Gastrocnemius medialis (tissue), 4 donors: ENCODE measurements around the gene ZNF587B. TPM values are rescaled to one million over a fixed set of nuclear protein-coding genes. Genes with fewer than 3 reads are reported as not detected.
"Not testable (repeated sequence)": the region's sequence is repeated elsewhere in the genome, so short reads cannot be mapped to it uniquely, and the experiment has no call there.

Experiments used
- ATAC-seq, 2 donors: fragments of 150-250 bp; one replicate each; pipeline ENCODE4 v1.9.1; 2016
- DNase-seq, 2 donors: peaks; one replicate each; pipeline ENCODE4 v3.0.0-alpha.2; 2019
- H3K27ac ChIP-seq, 4 donors: fragments of 200-600 bp; sonication (generic); 1 replicate in 1 of 4; 2 replicates in 3 of 4; pipeline ENCODE4 v1.5.1; 2016 to 2018; ENCODE audit warnings: mild to moderate bottlenecking in 2 of 4, moderate library complexity in 1 of 4
- H3K27me3 ChIP-seq, 3 donors: fragments of 200-600 bp; sonication (generic) in 2 of 3; 1 replicate in 1 of 3; 2 replicates in 2 of 3; pipeline versions ENCODE4 v1.5.1 to v1.6.0; 2016 to 2019; ENCODE audit warnings: mild to moderate bottlenecking in 1 of 3, moderate library complexity in 1 of 3
- H3K36me3 ChIP-seq, 2 donors: fragments of 200-600 bp; sonication (generic) in 1 of 2; one replicate each; pipeline ENCODE4 v1.5.1; 2017 to 2018
- H3K4me1 ChIP-seq, 2 donors: fragments of 200-600 bp; sonication (generic) in 1 of 2; one replicate each; pipeline ENCODE4 v1.5.1; 2016 to 2017; ENCODE audit warnings: mild to moderate bottlenecking in 2 of 2
- H3K4me3 ChIP-seq, 4 donors: fragments of 200-600 bp; sonication (generic) in 3 of 4; 1 replicate in 1 of 4; 2 replicates in 3 of 4; pipeline ENCODE4 v1.5.1; 2016 to 2019; ENCODE audit warnings: mild to moderate bottlenecking in 2 of 4
- H3K9me3 ChIP-seq, 3 donors: fragments of 200-600 bp; sonication (generic) in 2 of 3; 1 replicate in 1 of 3; 2 replicates in 2 of 3; pipeline ENCODE4 v1.5.1; 2016 to 2019
- CTCF ChIP-seq, 5 experiments: fragments of 450-650 bp in 3 of 5; fragments of 200-600 bp in 2 of 5; sonication (generic) in 2 of 5; IDR thresholded peaks in 4 of 5; conservative IDR thresholded peaks in 1 of 5; 1 replicate in 4 of 5; 2 replicates in 1 of 5; pipeline ENCODE4 v1.5.1; 2016 to 2019; ENCODE audit warnings: antibody characterized with exemption in 5 of 5, mild to moderate bottlenecking in 3 of 5, moderate library complexity in 3 of 5
- POLR2A ChIP-seq, 2 donors: fragments of 450-650 bp; IDR thresholded peaks; one replicate each; pipeline ENCODE4 v1.6.1; 2017; ENCODE audit warnings: antibody characterized with exemption in 2 of 2, mild to moderate bottlenecking in 2 of 2, moderate library complexity in 2 of 2
- in situ Hi-C, 4 donors: fragments of 200-750 bp; cut with MboI; loops; one replicate each; pipeline versions ENCODE4 v1.15.0 to v1.8.0; 2017; ENCODE audit warnings: low sequenced_read_pairs in 4 of 4
- intact Hi-C: fragments of 100-400 bp; cut with DNase I; formaldehyde crosslinking; loops from one replicate; pipeline ENCODE4 v1.15.1; 2023; ENCODE audit warnings: low total_unique reads
- total RNA-seq, 4 donors: library from RNA; depleted of rRNA; stranded (reverse); fragments of >200 nt; gene quantifications; one replicate each; pipeline versions ENCODE4 v1.1.0 to v1.2.3, GENCODE V29; 2016

Gene ZNF587B
- total RNA-seq, 4 donors from 2014 or later = 2.1 to 9.6 (median 6.3) TPM

- in situ Hi-C loops (no loop called here), intact Hi-C loops (no loop called here)
- peaks cover 2 to 49% of the 10 kb centered on the region in 2 donors for H3K36me3 ChIP-seq
- no peak overlapping the region for H3K4me3 ChIP-seq
- no peak overlapping the region for H3K27ac ChIP-seq
- no peak for ATAC-seq
- peaks cover 0 to 26% (median 4%) of the 10 kb centered on the region in 3 donors for H3K9me3 ChIP-seq
- H3K4me1 ChIP-seq = no peaks in the 10 kb centered on the region
- DNase-seq = no peak
- TF ChIP-seq CTCF (IDR thresholded peaks at IDR 0.05 in 4 of 5, conservative IDR thresholded peaks at IDR 0.05 in 1 of 5) (no peak), POLR2A (IDR thresholded peaks at IDR 0.05) (no peak)
- H3K27me3 ChIP-seq = no peaks in the 10 kb centered on the region
Measured at GRCh38 chr19:57870225-57870624, 40.1 kb downstream of the ZNF587B start.

- in situ Hi-C loops = no loop called here
- Histone ChIP-seq H3K27ac (no peak overlapping the region), H3K36me3 (peaks cover 2 to 32% of the 10 kb centered on the region in 2 donors), H3K27me3 (no peaks in the 10 kb centered on the region), H3K4me3 (peak overlapping the region in 1 of 4 donors; percentile 4), H3K4me1 (no peaks in the 10 kb centered on the region), H3K9me3 (peaks cover 0 to 26% (median 4%) of the 10 kb centered on the region in 3 donors)
- ATAC-seq (no peak), DNase-seq (no peak)
- TF ChIP-seq POLR2A (IDR thresholded peaks at IDR 0.05) (no peak), CTCF (IDR thresholded peaks at IDR 0.05 in 4 of 5, conservative IDR thresholded peaks at IDR 0.05 in 1 of 5) (no peak)
- intact Hi-C loops = no loop called here
Measured at GRCh38 chr19:57872450-57872849, 42.4 kb downstream of the ZNF587B start.

- H3K4me3 ChIP-seq, H3K27me3 ChIP-seq, H3K4me1 ChIP-seq, intact Hi-C loops, H3K27ac ChIP-seq, ATAC-seq, in situ Hi-C loops, DNase-seq: not testable (repeated sequence)
- Histone ChIP-seq H3K9me3 (peaks cover 0 to 26% (median 4%) of the 10 kb centered on the region in 3 donors), H3K36me3 (peaks cover 0 to 27% of the 10 kb centered on the region in 2 donors)
Measured at GRCh38 chr19:57873883-57874799, 44.0 kb downstream of the ZNF587B start.

- Histone ChIP-seq H3K9me3 (no peaks in the 10 kb centered on the region), H3K27ac (no peak overlapping the region), H3K36me3 (peaks cover 0 to 19% of the 10 kb centered on the region in 2 donors), H3K4me1 (peaks cover 13 to 19% of the 10 kb centered on the region in 2 donors), H3K4me3 (no peak overlapping the region), H3K27me3 (no peaks in the 10 kb centered on the region)
- DNase-seq (no peak), ATAC-seq (no peak)
- in situ Hi-C loops (no loop called here), intact Hi-C loops (no loop called here)
- TF ChIP-seq CTCF (IDR thresholded peaks at IDR 0.05 in 4 of 5, conservative IDR thresholded peaks at IDR 0.05 in 1 of 5) (no peak), POLR2A (IDR thresholded peaks at IDR 0.05) (no peak)
Measured at GRCh38 chr19:57886046-57886445, 55.9 kb downstream of the ZNF587B start.

- intact Hi-C loops (no loop called here), in situ Hi-C loops (no loop called here)
- Histone ChIP-seq H3K4me1 (peaks cover 13 to 19% of the 10 kb centered on the region in 2 donors), H3K4me3 (peak overlapping the region; percentile 85 to 91 (median 87)), H3K9me3 (no peaks in the 10 kb centered on the region), H3K27ac (peak overlapping the region; percentile 83 to 94 (median 88)), H3K36me3 (peaks cover 0 to 19% of the 10 kb centered on the region in 2 donors), H3K27me3 (no peaks in the 10 kb centered on the region)
- ATAC-seq = no peak
- TF ChIP-seq CTCF (IDR thresholded peaks at IDR 0.05 in 4 of 5, conservative IDR thresholded peaks at IDR 0.05 in 1 of 5) (no peak), POLR2A (IDR thresholded peaks at IDR 0.05) (no peak)
- no peak for DNase-seq
Measured at GRCh38 chr19:57887195-57887941, 57.3 kb downstream of the ZNF587B start.
